ENCODE data around the gene KIRREL3. TPM values are rescaled to one million over a fixed set of nuclear protein-coding genes. Genes with fewer than 3 reads are reported as not detected.

Gene KIRREL3
- polyA plus RNA-seq, 2 of the 4 experiments (the other 2 are of a cell fraction): 3.0 to 11.0 TPM

DNA sequence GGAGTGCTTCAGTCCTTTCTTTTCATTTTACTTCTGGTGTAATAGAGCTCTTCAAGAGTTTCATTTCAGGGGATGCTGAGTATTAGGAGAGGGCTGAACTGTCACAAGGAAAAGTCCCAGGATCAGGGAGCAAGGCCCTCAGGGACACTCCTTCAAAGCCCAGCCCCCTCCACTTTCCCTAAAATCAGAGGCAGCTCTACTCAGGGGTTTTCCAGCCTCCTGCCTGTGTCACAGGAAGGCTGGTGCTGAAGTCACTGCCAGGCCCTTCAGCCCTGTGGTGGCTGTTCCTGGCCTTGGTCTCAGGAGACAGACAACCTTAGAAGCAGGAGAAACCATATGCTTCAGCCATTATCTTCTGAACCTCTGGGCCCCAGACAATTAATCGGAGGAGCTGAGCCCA is 36.4 kb upstream of the KIRREL3 start:
- Histone ChIP-seq H3K4me3 (no peak overlapping the region), H3K9me3 (no peaks in the 10 kb centered on the region), H3K4me1 (no peaks in the 10 kb centered on the region), H3K27ac (no peak overlapping the region), H3K4me2 (no peak overlapping the region)
- ChIA-PET POLR2A (no interaction called here), CTCF (no interaction called here)
- no peak for TF ChIP-seq HOXB5 (CRISPR knock-in tag; IDR thresholded peaks at IDR 0.05)
- TF ChIP-seq, protein P1, sequence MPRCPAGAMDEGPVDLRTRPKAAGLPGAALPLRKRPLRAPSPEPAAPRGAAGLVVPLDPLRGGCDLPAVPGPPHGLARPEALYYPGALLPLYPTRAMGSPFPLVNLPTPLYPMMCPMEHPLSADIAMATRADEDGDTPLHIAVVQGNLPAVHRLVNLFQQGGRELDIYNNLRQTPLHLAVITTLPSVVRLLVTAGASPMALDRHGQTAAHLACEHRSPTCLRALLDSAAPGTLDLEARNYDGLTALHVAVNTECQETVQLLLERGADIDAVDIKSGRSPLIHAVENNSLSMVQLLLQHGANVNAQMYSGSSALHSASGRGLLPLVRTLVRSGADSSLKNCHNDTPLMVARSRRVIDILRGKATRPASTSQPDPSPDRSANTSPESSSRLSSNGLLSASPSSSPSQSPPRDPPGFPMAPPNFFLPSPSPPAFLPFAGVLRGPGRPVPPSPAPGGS (IDR thresholded peaks at IDR 0.05): no peak
- no peak for TF ChIP-seq MYC (IDR thresholded peaks at IDR 0.05; ENCODE audit: borderline replicate concordance, low read length)
- no peak for TF ChIP-seq RAD21 (conservative IDR thresholded peaks at IDR 0.05 in 1 of 2, IDR thresholded peaks at IDR 0.05 in 1 of 2)
- TF ChIP-seq, protein P2, sequence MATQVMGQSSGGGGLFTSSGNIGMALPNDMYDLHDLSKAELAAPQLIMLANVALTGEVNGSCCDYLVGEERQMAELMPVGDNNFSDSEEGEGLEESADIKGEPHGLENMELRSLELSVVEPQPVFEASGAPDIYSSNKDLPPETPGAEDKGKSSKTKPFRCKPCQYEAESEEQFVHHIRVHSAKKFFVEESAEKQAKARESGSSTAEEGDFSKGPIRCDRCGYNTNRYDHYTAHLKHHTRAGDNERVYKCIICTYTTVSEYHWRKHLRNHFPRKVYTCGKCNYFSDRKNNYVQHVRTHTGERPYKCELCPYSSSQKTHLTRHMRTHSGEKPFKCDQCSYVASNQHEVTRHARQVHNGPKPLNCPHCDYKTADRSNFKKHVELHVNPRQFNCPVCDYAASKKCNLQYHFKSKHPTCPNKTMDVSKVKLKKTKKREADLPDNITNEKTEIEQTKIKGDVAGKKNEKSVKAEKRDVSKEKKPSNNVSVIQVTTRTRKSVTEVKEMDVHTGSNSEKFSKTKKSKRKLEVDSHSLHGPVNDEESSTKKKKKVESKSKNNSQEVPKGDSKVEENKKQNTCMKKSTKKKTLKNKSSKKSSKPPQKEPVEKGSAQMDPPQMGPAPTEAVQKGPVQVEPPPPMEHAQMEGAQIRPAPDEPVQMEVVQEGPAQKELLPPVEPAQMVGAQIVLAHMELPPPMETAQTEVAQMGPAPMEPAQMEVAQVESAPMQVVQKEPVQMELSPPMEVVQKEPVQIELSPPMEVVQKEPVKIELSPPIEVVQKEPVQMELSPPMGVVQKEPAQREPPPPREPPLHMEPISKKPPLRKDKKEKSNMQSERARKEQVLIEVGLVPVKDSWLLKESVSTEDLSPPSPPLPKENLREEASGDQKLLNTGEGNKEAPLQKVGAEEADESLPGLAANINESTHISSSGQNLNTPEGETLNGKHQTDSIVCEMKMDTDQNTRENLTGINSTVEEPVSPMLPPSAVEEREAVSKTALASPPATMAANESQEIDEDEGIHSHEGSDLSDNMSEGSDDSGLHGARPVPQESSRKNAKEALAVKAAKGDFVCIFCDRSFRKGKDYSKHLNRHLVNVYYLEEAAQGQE (IDR thresholded peaks at IDR 0.05): no peak
- no peak for TF ChIP-seq ZFP36 (IDR thresholded peaks at IDR 0.05; ENCODE audit: borderline replicate concordance, partially characterized antibody)
- no peak for TF ChIP-seq RARB (CRISPR knock-in tag; IDR thresholded peaks at IDR 0.05)
- no peak for TF ChIP-seq NFE2L2 (conservative IDR thresholded peaks at IDR 0.05; ENCODE audit: low read length)
- TF ChIP-seq ZC3H11A (IDR thresholded peaks at IDR 0.05): no peak
- TF ChIP-seq POLR2A (IDR thresholded peaks at IDR 0.05; ENCODE audit: low read length): no peak
- DNase-seq (ENCODE audit: low read depth in 1 of 2, low spot score in 1 of 2) (no peak), FAIRE-seq (no peak), ATAC-seq (no peak)
- WGBS (ENCODE audit: missing lambda C conversion rate): no CpG with 5 or more reads among the region's 1 CpG

DNA sequence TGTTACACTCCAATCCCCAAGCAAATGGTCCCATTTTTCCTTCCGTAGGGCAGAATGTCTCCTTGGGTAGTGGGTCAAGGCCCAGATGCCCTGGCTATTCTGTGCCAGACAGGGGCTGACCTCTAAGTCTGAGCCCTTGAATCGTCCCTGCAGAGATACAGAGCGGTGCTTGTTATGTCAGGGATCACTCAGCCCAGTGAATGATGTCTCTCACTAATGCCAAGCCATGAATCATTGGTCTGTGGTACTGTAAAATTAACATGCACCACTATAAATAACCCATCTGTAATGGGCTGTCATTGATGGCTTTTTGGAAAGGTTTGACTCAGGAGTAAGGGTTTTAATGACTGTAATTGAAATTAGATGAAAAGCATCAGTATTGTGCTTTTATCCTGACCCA is 35.3 kb upstream of the KIRREL3 start:
- POLR2A ChIA-PET: no interaction called here
- DNase-seq (ENCODE audit: low read depth in 1 of 2, low spot score in 1 of 2): no peak
- WGBS (ENCODE audit: missing lambda C conversion rate): 77% methylated on average over 3 of the region's 3 CpGs
- CTCF ChIA-PET: no interaction called here
- no peak for TF ChIP-seq JUN (IDR thresholded peaks at IDR 0.05)
- TF ChIP-seq GATA3 (IDR thresholded peaks at IDR 0.05; ENCODE audit: borderline replicate concordance): no peak
- TF ChIP-seq, protein P2 (IDR thresholded peaks at IDR 0.05): no peak
- TF ChIP-seq RAD21 (conservative IDR thresholded peaks at IDR 0.05 in 1 of 2, IDR thresholded peaks at IDR 0.05 in 1 of 2): no peak
- TF ChIP-seq CHD4 (IDR thresholded peaks at IDR 0.05; ENCODE audit: borderline replicate concordance): no peak
- H3K9me3 ChIP-seq: no peaks in the 10 kb centered on the region
- no peak overlapping the region for H3K4me3 ChIP-seq
- H3K4me2 ChIP-seq: no peak overlapping the region
- no peak for ATAC-seq
- no peak overlapping the region for H3K27ac ChIP-seq
- FAIRE-seq: no peak
- H3K4me1 ChIP-seq: no peaks in the 10 kb centered on the region

DNA sequence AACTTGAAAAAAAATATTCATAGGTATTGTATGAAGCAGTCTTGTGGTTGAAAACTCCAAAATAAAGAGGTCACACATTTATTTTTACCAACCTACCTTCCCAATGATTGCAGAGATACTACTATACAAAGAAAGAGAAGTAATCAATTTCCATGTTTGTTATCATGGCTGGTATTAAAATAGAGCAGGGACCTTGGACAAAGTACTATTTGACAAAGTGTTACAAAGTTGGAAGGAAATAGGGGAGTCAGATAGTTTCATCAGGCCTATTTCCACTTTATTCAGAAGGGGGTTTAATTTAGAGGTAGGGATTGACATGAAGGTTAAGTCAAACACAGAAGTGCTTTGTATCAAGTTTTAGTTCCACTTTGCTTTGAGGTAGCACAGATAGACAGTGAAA is 34.4 kb upstream of the KIRREL3 start:
- DNase-seq (ENCODE audit: low read depth in 1 of 2, low spot score in 1 of 2) (no peak), FAIRE-seq (no peak), ATAC-seq (no peak)
- ChIA-PET POLR2A (no interaction called here), CTCF (no interaction called here)
- Histone ChIP-seq H3K4me2 (no peak overlapping the region), H3K4me1 (no peaks in the 10 kb centered on the region), H3K4me3 (no peak overlapping the region), H3K9me3 (no peaks in the 10 kb centered on the region), H3K27ac (no peak overlapping the region)
- TF ChIP-seq, protein P3, sequence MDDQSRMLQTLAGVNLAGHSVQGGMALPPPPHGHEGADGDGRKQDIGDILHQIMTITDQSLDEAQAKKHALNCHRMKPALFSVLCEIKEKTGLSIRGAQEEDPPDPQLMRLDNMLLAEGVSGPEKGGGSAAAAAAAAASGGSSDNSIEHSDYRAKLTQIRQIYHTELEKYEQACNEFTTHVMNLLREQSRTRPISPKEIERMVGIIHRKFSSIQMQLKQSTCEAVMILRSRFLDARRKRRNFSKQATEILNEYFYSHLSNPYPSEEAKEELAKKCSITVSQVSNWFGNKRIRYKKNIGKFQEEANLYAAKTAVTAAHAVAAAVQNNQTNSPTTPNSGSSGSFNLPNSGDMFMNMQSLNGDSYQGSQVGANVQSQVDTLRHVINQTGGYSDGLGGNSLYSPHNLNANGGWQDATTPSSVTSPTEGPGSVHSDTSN (IDR thresholded peaks at IDR 0.05): no peak
- TF ChIP-seq, protein P1 (IDR thresholded peaks at IDR 0.05): no peak
- TF ChIP-seq ZSCAN20 (CRISPR knock-in tag; IDR thresholded peaks at IDR 0.05) (no peak), CHD4 (IDR thresholded peaks at IDR 0.05; ENCODE audit: borderline replicate concordance) (no peak), HOXA7 (CRISPR knock-in tag; IDR thresholded peaks at IDR 0.05) (no peak), RARB (CRISPR knock-in tag; IDR thresholded peaks at IDR 0.05) (no peak), TFCP2L1 (CRISPR knock-in tag; IDR thresholded peaks at IDR 0.05) (no peak), ZC3H11A (IDR thresholded peaks at IDR 0.05) (no peak)
- TF ChIP-seq, protein P4, sequence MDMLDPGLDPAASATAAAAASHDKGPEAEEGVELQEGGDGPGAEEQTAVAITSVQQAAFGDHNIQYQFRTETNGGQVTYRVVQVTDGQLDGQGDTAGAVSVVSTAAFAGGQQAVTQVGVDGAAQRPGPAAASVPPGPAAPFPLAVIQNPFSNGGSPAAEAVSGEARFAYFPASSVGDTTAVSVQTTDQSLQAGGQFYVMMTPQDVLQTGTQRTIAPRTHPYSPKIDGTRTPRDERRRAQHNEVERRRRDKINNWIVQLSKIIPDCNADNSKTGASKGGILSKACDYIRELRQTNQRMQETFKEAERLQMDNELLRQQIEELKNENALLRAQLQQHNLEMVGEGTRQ (IDR thresholded peaks at IDR 0.05): no peak

Measured in A549 (cell line).